T-helper 22 cell (primary cell): ENCODE measurements around the gene CADPS.

Experiments used
- DNase-seq: peaks from one replicate; pipeline ENCODE4 v3.0.0-alpha.2; 2020; ENCODE audit warnings: low read depth

Gene CADPS

DNA sequence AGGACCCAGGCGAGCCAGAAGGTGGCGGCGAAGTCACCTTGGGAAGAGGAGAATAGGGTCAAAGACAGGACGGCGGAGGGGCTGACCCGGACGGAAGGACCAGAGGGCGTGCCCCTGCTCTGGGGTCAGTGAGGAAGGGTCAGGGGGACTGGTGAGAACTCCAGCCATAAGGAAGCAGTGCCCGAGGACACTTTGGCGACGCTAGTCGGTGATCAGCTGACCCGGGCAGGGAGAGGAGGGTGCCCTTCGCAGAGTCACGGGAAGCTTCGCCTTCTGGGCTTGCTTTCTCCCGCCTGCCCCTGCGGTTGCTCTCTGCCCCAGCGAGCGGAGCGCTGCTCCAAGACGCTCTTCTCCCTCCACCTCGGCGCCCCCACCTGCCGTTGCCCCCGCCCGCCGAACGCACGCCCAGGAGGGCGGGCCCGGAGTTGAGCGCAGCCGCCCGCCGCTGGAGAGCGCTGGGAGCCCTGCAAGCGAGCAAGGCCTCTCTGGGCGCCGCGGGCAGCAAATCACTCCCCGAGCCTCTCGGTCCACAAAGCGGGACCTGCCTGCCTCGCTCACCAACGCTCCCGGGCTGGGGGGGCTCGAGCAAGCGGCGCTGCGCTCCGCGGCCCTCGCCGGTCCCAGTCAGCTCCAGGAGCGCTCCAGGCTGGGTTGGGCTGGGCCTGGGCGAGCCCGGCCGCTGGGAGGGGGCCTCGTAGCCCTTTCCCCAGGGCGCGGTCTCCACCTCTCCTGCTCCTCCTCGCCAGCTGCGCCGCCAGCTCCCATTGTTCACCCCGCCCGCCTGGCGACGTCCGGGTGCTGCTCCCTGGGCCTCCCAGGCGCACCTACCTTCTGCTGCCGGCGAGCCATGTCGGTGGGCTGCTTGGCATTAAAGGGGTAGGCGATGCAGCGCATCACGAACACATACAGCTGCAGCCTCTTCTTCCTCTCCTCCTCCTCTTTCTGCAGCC, 1.2 kb downstream of the CADPS start:
- DNase-seq = no peak

DNA sequence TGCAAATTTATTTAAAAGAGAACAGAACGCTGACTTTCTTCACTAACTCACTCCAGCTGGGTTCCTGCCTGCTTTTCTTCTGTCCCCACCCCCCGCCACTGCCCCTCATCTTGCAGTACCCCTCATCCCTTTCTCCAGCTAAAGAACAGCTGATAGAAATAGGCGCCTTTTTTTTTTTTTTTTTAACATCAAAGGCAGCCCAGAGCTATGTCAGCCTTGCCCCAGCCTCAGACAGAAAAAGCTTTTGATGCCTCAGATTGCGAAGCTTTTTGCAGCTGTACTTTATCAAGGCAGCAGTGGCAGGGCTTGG, 1.8 kb downstream of the CADPS start:
- no peak for DNase-seq

DNA sequence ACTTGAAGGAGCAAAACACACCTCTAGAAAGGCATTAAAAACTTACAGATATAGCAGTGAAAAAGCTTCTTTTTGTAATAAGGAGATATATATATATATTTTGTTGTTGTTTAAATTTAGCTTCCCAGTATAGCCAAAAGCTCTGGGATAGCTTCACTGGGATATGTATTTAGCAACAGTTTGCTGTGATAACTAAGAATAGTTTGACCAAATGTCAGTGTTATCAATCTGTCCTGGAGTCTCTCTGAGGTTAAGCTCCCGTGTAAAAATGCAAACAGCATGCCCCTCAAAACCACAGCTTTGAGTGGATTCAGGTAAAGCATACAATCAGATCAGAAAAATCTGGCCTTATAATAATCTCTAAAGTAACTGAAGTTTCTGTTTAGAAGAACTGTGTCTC, 2.9 kb downstream of the CADPS start:
- DNase-seq = no peak

DNA sequence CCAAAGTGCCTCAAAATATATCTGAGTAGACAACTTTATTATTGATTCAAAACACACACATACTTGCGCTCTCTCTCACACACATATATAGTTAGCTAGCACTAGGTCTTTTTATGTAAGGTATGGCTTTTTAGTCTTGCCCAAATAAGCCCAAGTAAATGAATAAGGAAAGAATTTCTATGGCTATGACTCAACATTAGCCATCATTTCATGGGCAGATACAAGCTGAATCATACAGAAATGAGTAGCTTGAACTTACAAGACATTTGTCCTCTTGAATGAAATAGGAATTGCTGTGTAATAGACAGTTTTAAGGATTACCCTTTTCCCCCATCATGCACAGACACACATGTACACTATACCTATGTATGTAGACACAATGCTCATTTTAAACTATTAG, 4.9 kb downstream of the CADPS start:
- DNase-seq = no peak

DNA sequence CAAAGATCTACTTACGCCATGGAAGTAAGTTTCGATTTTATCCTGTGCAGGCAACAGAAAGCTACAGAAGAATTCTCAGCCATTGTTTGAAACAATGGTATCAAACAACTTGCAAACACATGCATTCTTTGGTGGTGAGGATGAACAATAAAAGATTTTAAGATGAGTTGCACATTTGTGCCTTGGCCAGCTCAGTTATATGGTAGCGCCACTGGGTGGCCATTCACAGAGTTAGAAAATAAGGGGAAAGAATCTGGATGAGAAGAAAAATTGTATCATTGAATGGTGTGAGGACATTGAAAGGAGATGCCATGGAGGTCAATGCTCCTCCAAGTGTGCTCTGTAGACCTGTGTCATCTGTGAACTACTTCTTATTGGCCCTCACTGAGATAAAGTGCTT, 11.6 kb downstream of the CADPS start:
- no peak for DNase-seq

DNA sequence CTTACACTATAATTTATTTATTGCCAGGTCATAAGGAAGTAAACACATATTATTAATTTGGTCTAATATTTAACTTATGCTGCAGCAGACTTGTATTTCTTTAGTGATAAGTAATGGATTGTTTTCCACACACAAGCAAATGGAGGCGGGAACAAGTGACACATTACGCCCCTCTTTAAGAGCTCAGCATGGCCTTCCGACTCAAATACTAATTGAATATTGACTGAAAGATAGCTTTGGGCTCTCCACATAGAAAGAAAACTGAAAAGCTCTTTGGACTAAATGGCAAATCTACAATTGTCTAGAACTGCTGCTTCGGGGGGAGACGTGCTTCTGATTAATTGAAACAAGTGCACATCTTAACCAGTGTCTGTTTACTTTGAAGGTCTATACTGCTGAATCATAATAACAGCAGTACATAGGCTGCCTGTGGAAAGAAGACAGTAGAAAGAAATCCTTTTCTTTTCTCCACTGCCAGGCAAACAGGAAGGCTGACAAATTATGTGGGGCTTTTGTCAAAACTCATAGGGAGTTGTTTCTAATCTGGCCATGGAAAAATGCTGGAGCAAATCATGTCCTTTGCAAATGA, 15.9 kb downstream of the CADPS start:
- DNase-seq = no peak

DNA sequence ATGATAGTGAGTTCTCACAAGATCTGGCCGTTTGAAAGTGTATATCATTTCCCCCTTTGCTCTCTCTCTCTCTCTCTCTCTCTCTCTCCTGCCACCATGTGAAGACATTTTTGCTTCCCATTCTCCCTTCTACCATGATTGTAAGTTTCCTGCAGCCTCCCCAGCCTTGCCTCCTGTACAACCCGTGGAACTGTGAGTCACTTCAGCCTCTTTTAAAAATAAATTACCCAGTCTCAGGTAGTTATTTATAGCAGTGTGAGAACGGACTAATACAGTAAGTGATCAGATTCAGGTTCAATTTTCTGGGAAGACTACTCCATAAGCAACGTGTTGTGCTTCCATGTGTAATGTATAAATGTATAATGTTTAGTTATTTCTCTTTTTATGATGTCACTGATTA, 29.2 kb downstream of the CADPS start:
- DNase-seq = no peak

DNA sequence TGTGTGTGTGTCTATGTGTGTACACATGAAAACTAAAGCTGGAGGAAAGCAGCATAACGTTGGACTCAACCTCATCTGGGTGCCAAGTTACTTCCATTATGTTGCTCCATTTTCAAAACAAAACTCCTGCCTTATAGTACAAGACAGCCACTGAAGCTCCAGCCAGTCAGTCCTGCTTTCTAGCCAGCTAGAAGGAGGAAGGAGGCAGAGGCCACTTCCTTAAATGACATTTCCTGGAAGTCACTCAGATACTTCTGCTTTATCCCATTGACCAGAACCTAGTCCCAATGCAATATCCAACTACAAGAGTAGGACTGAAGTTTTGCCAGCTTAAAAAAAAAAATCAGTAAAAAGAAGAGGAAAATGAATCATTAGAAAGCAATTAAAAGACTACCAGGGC, 31.7 kb downstream of the CADPS start:
- no peak for DNase-seq

DNA sequence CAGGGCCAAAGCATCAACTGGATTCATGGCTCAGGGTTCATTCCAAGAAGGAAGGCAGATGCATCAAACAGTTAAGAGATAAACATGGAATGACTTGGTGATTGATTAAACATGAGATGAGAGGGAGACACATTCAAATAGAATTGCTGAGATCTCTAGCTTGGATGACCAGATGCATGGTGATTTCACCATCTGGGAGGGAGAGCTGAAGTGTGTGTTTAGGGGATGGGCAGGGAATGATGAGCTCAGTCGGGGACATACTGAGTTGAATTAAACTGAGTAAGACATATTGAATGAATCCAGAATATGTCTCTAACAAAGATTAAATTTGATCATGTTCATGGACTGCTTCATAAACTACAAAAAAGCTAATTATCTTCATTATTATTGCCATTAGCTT, 35.5 kb downstream of the CADPS start:
- DNase-seq = no peak

DNA sequence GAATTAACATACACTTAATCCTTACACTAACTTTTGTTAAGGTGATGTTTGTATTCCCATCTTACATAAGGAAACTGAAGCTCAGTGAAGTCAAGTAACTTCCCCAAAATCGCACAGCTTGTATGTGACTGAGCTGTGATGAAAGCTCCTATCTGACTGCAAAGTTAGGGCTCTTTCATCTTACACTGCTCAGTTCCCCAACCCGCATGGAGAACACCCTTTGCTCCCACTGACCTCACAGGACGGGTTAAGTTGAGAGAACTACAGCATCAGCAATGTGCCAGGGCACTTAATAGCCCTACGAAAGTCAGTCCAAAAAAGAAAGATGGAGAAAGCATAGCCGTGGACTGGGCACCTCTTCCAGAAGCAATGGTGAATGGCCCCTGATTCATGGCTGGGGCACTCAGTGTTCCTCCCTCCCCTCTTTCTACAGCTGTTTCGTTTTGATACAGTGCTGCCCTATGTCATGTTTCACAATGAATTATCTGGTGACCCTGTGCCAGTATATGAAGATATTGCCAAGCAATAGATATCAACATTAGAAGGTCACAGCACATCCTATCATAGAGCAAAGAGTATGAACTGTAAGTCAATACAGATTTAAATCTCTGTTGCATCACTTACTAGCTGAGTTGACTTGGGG, 38.0 kb downstream of the CADPS start:
- no peak for DNase-seq

DNA sequence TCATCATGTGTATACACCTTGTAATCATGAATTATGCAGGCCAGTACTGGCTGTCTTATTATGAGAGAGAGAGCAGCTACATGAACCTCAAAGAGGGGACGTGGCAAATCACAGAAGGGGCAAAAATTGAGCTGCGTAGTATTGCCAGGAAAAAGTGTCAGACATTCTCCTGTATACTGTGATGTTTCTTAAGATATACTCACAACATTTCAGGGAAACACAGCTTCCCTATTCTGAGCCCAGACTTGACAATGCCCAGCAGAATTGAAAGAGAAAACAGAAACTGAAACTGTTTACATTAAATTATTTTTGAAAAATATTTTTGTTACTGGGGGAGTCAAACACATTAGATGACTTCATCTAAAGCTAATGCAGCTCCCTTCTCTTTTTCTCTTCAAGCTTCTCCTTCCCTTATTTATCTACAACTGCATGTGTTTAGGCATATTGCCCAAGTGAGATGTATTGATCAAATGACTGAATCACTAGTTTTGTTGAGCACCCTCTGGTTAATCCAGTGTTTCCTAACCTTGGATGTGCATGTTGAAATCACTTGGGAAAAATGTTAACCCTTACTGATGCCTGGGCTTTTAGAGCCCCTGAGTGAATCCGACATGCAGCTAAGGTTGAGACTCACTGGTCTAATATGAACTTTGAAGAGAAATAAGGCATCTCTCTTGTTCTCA, 39.5 kb downstream of the CADPS start:
- no peak for DNase-seq

DNA sequence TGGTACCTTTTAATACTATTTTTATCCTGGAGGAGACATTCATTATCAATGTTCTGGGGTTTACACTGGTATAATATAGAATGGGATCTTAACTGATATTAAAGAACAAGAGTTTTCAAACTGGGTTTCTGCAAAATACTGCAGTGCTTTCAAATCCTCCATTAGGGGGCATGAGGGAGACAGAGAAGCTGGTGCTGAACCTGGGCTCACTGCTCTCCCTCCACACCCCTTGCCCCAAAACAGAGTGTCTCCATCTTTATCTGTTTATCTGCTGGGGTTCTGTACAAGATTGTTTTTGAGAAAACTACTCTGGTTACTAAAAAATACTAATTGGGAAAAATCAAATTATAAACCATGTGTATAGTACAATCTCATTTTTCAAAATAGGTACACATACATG, 41.7 kb downstream of the CADPS start:
- DNase-seq = no peak

DNA sequence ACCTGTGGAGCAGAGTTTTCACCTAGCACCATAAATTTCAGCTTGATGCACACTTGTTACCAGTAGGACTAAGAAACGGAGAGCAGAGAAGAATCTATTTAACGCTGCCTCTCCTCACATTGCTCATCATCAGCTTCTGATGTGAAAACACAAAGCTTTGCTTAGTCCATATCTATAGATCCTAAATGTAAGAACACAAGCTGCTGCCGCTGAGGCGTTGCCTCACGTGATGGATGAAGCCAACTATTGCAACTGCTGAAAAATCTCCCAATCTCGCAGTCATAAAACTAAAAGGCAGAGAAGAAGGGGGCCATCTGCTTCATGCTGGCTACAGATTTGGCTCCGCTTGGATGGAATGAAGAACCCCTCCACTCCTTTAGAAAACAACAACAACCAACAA, 42.7 kb downstream of the CADPS start:
- no peak for DNase-seq

DNA sequence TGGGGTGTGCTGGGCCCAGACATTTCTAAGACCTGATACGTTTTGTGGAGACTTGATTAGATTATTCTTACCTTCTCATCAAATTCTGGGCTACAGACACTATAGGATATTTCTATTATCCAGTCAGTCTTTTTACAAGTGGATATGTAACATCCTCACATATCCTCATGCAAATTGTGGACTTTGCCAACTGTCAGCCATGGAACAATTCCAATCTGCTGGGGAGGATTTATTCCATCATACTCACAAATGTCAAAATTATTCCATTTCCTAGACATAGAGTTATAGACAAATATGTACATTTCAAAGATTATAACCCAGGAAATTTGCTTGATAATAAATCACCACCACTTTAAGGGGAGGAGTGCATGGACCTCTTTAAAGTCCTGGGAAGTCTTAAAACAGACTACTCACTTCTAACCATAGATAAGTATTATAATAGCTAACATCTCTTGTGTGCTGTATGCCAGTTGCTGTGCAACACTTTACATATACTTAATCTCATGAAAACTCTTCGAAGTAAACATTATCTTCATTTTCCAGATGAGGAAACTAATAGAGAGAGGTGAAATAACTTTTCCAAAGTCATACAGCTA, 44.4 kb downstream of the CADPS start:
- DNase-seq = no peak

DNA sequence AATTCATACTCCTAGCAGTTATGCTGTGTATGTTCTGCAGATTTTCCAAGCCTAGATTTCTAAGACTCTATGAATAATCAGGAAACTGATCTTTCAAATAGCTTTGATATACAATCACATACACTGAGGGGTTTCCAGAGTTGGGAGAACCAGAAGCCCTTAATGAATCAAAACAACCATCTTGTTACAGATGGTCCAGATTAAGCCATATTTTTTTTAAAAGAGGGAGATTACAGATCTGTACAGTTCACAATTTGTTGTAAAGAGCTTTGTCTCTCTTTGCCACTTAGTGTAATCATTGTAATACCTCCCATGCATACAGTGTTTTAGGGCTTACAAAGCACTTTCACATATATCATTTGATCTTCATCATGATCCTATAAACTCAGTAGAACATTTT, 47.7 kb downstream of the CADPS start:
- no peak for DNase-seq

DNA sequence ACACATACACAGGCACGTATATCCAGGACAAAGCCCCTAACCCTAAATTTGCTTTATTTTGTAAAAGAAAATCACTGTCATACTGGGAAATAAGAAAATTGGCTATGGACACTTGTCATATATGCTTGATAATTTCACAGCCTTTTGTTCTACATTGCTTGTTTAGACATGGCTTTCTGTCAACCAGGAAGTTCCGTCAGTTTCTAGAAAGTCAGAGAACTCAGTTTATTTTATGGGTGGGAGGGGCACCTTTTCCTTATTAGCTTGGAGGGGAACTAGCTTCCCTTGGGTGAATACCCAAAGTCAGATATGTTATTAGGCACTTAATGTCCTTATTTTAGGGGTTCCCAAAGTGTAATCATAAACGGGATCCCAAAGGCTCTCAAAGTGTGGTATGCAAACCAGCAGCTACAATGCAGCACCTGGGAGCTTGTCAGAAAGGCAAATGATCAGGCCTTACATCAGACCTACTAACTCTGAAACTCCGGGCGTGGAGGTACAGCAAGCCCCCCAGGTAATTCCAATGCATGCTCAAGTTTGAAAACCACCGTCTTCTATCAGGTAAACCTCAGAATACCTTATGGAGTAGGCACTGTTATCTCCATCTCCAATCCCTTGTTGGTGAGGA, 50.1 kb downstream of the CADPS start:
- no peak for DNase-seq

DNA sequence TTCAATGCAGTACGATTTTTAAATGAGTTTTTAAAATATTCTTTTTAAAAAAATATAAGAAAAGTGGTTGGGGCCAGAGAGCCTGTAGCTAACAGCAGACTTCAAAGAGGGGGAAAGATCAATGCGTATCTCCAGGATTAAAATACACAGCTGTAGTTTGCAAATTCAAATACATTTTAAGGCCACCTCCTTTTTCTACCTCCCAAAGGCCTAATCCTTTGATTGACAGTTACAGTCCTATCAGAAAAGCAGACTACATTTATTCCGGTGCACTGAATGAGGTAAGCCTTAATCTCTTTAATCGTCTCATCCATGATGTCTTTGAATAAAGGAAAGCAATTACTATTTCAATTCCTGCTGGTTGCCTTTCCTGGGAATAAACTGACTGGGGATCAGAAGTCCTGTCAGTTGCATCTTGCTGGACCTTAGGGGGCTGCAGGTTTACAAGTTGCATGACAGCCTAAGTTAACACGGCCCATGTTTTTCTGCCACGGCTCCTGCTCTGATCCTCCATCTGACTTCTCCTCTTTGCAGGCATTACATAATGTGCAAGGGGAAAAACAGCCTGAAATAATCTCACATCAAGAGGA, 51.7 kb downstream of the CADPS start:
- no peak for DNase-seq

DNA sequence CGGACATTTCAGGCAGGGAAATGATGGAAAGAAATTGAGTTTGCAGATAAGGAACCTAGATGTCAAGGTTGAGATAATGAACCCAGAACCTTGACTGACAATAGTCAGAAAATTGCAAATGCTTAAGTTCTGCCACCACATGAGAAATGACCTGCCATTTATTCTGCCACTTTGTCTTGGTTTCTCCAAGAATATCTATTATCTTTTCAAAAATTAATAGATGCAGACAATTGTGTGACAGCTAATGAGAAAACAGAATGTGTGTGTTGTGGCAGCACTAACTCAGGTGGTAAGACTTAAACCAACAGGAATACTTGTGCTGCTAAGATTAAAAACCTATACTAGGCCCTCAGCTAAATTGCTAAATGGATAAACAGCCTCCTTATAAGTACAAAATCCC, 52.3 kb downstream of the CADPS start:
- DNase-seq = no peak

DNA sequence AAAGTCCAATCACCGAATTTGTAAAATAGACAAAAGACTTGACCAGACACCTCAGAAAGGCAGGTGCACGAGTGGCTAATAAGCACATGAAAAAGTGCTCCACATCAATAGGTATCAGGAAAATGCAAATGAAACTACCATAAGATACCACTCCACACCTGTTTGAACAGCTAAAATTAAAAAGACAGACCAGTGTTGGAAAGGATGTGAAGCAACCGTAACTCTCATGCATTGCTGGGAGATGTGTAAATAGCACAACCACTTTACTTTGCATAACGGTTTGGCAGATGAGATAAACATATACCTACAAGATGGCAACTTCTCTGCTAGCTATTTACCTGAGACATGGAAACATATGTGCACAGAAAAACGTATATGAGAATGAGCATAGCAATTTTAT, 56.9 kb downstream of the CADPS start:
- DNase-seq = no peak

DNA sequence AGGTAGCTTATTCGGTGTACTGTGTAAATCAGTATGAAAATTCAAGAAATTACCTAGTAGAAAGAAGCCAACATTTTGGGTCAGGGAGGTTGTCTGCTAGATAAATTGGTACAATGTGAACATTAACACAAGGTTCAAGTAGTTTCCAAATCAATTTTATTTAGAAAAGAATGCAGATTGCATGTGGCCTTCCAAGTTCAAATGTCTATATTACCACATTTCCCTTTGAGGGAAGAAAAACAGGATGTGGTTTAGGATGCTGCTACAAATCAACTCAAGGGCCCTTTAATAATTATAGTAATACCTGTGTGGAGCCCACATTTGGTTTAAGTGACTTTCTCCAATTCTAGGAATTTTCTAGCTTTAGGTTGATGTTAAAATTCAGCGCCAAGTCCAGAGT, 57.5 kb downstream of the CADPS start:
- DNase-seq = no peak

DNA sequence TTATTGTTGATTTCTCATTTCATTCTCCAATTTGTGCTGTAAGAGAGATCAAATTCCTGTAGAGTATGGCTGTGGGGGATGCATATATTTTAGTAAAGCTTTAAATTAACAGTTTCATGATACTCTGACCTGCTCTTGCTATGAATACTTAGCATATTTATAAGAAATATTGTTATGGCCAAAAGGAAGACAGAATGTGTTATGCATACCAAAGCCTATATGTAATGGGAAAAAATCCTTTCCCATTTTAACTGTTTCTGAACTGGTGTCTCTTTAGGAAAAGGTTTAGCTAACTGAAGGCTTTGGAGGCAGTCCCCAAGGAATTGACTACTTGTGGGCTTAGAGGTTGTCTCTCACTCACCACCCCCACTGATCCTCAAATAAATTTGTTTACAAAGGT, 59.2 kb downstream of the CADPS start:
- DNase-seq = no peak

DNA sequence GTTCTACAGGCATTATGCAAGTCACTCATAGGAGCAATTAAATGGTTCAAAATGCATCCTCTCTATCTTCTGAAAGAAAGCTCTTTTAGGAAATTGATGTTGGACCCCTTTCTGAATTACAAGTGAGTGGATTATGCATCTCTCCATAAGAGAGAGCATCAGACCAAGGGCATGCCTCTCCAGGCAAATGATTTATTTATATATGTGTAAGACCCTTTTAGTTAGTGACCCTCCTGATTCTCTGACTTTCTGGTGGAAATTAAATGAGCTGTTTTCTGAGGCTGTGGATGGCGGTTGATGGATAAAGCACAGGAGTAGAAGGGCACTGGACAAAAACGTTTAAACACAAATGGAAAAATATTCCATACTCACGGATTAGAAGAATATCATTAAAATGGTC, 62.6 kb downstream of the CADPS start:
- no peak for DNase-seq
